ELR (cell line): ENCODE results near the gene BEGAIN.

Experiments
- DNase-seq: peaks from one replicate; pipeline ENCODE4 v3.0.0-alpha.2; 2015; ENCODE audit warnings: low read depth

BEGAIN gene

DNA sequence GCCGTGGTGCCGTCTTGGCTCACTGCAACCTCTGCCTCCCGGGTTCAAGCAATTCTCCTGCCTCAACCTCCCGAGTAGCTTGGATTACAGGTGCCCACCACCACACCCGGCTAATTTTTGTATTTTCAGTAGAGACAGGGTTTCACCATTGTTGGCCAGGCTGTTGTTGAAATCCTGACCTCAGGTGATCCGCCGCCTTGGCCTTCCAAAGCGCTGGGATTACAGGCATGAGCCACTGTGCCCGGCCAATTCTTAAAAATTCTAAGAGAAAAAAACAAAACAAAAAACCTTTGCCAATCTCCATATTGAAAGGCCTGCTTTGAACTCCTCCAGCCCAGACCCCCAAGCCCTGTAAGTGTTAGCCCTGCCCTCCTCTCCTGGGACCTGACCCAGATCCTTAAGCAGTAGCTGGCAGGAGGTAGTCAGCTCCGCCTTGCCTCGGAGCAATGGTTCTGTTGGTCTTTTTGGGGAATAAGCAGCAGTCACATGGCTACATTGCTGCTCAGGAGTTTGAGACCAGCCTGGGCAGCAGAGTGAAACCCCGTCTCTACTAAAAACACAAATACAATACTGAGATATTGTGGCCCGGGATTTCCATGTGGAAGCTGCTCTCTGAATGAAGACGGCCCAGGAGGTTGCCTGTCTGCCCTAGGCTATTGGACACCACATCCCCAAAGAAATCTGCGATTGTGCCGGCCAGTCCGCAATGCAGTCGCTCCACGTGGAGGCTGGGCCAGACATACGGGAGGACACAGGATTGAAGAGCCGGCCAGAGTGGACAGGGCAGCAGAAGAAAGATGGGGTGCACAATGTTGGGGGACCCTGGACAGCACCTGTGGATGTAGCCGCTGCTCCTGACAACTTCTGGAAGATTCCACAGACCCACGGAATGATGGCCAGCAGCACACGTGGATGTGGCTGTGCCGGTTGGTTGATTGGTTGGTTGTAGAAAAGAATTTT, 28.8 kb upstream of the BEGAIN start:
- DNase-seq, result no peak

DNA sequence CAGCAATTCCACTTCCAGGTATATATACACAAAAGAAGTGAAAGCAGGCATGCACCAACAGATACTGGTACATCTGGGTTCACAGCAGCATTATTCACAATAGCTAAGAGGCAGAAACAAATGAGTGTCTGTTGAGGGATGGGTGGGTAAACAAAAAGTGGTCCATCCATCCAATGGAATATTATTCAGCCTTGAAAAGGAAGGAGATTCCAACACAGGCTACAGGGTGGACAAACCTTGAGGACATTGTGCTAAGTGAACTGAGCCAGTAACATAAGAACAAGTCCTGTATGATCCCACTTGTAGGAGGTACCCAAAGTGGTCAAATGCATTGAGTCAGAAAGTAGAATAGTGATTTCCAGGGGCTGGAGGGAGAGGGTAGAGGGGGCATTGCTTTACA, 27.6 kb upstream of the BEGAIN start:
- no peak for DNase-seq

DNA sequence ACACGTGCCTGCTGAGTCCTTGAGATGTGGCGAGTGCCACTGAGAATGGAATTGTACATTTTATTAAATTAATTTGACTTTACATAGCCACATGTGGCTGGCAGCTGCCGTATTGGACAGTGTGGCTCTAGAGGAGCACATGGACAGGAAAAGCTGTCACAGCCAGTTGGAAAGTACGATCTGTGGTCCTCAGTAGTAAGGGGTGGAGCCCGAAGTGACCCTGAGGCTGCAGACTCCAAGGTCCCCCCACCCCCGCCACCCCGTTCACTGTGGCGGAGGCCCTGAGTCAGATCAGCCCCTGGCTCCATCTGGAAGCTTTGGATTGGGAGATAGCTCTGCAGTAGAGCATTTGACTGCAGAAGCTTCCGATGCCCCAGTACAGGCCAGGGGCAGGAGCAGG, 25.8 kb upstream of the BEGAIN start:
- no peak for DNase-seq

DNA sequence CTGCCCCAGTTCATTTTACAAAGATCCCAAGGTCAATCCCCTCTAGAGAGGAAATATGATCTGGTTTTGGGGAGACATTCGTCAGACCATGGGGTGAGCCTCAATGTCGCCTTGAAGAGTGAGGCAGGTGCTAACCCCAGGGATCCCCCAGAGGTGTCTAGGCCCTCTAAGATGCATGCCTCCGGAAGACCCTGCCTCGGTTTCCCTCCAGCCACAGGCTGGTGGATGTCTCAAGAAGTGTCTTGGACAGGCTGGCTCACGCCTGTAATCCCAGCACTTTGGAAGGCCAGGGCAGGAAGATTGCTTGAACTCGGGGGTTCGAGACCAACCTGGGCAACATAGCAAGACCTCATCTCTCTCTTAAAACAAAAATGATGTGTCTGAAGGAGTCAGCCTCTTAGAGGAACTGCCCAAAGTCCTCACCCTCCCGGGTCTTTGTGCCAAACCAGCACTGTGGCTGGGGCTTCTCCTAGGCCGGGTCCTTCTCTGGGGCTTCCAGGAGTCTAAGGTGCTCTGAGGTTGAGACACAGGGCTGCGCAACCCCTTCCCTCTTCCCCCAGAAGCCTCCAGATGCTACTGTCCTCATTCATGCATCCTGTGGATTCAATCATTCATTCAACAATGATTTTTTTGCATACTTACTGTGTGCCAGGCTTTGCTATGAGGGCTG, 24.7 kb upstream of the BEGAIN start:
- no peak for DNase-seq

DNA sequence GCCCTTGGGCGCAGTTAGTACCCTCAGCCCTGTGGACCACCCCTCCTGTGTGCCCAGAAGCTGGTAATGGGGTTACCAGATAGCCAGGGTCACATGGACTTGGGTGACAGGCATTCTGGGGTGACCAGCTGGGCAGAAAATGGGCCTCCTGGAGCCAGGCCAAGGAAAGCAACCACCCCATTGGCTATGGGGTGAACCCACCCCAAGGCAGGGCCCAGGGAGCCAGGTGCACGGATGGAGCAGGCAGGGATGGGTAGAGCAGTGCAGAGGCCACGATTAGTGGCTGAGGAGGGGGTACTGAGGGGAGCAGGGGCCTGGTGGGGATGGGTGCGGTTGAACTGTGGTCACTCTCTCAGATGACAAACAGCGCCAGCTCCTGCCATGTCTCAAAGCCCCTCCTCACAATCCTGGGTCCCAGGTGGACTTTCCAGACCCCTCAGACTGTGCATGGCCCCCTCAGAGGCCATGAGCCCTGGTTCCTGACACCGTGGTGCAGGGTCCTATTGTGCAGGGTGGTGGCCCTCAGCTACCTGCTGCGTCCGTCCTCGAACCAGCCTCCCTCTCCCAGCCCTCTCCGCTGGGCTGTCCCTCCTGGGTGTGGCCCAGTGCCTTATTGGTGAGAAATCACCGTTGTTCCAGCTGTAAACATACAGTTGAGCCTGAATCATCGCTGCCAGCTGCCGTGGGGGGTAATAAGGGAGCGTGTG, 23.4 kb upstream of the BEGAIN start:
- DNase-seq, result peak; percentile 60

GRCh38 chr14:100609941-100610391, 22.7 kb upstream of the BEGAIN start:
- no peak for DNase-seq

DNA sequence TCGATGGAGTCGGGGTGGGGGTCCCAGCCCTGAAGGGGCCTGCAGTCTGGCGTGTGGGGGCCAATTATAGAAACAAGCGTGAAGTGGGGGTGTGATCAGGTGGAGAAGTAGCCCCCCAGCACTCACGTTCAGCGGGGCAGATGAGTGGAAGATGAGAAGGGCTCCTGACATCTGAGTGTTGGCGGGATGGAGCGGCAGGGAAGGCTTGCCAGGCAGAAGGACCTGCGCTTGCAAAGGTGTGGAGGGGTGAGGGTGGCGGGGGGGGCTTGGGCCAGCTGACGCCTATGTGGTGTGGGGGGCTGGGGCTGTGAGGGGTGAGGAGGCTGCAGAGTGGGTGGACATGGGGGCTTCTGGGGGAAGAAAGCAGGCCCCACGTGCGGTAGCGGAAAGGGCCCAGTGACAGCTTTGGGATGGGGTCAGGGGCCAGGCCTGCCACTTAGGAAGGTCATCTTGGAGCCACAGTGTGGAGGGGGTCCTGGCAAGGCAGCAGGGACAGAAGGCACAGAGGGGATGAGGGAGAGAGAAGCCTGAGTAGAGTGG, 22.2 kb upstream of the BEGAIN start:
- no peak for DNase-seq

DNA sequence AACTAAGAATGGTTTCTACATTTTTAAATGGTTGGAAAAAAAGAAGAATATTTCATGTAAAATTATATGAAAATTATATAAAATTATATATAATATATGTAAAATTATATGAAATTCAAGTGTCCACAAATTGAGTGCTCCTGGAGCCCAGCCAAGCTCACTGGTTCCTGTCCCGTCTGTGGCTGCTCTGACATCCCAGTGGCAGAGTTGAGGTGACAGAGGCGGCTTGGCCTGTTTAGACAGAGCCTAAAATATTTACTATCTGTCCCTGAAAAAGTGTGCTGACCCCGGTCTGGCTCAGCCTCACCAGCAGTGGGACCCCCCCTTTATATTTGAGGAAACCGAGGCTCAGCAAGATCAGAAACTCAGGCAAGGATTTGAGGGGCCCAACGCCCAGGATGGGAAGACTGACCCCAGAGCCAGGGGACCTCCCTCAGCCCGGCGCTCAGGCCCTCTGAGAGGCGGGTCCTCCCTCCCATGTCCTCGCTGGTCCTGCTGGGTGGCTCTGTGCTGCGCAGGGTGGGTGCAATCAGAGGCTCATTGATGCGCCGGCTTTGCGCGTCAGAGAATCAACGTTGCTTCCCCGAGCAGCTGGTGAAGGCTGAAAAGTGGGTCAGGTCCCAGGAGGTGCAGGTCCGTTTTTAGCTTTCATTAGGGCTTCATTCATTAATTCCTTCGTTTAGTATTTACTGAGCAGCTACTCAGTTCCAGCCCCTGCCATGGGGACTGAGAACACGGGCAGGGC, 21.5 kb upstream of the BEGAIN start:
- no peak for DNase-seq

GRCh38 chr14:100608064-100608463, 20.8 kb upstream of the BEGAIN start:
- no peak for DNase-seq

DNA sequence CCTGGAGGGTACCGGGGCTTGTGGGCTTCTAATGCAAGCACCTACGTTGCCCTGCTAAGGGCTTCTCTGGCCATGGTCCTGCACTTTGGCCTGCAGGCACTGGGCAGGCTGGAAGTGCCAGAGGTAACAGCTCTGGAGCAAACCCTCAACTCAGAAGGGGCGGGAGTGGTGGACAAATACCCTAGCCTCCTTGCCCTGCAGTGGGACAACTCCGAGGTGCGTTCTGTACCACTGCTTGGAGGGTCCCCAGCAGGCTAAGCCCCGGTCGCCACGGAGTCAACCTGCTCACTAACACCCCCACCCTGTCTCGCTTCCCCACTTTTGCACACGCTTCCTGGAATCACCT, 20.4 kb upstream of the BEGAIN start:
- DNase-seq, result no peak

GRCh38 chr14:100606687-100607610, 19.7 kb upstream of the BEGAIN start:
- no peak for DNase-seq

DNA sequence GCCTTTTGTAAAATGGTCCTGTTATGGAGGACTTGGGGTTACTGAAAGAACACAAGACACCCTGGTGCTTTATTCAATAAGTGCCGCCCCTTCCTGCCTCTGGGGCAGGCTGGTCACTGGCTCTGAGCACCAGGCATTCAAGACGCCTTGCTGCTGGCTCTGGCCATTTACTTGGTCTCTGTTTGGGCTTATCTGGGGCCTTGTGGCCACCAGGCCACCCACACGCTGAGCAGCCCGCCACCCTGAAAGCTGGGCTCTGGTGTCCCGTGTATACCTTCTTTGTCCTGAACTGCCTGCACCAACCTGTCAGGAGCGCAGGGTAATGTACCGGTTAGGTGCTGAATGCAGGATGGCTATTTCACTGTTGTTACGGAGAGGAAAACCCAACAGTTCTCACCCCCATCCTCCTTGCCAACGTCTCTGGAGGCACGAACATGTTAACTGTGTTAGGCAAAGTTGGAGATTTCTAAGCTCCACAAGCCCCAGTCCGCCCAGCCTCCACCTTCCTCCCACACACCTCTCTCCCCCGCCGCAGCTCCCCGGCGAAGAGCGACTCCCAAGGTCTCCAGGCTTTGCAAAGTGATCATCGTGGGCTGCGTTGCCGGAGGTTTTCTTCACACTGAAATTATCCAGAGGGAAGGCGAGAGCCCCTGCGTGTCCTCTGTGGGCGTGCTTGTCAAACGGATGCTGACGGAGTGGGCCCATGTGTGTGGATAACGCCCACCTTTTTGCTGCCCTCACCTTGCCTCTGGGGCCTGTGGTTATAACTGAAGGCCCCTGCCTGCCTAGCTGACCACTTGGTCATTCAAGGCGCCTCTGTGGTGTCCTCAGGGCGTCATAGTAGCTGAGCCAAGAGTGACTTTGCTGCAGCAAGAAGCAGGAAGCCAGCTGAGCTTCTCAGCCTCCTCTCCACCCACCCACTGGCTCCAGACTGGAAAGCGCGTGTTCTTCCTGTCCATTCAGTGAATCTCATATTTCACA, 18.8 kb upstream of the BEGAIN start:
- peak; percentile 10 for DNase-seq

DNA sequence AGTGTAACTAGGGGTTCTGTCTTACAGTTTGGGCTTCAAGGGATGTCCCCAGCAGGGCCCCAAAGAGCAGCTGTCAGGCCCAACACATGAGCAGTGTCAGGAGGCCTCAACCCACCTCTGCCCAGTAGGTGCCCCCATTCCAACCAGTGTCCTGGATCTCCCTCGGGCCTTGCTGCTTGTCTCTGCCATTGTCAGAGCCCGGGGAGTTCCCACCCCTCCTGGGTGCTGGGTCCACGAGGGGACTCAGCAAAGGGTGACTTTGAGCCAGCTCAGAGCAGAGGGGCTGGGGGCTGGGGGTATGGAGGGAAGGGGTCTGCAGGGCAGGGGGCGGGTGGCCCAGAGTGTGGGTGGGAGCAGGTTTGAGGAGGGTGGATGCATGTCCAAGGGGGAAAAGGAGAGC, 18.0 kb upstream of the BEGAIN start:
- DNase-seq, result no peak

DNA sequence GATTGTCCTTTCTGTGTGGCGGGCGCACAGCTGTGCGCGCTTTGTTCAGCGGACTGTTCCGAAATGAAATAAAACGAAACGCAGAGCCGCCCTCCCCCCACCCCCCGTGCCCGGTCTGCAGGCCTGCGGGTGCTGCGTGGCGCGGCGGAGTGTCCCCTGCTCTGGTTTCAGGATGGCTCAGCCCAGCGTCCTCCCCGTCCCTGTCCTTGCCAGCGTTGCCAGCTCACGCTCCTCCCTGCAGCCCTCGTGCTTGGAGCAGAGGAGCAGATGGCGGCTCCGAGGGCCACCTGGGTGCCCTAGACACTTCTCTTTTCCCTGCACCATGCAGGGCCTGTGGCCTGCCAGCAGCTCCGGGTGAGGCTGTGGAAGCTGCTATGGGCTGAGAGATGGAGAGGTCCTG, 17.5 kb upstream of the BEGAIN start:
- no peak for DNase-seq

DNA sequence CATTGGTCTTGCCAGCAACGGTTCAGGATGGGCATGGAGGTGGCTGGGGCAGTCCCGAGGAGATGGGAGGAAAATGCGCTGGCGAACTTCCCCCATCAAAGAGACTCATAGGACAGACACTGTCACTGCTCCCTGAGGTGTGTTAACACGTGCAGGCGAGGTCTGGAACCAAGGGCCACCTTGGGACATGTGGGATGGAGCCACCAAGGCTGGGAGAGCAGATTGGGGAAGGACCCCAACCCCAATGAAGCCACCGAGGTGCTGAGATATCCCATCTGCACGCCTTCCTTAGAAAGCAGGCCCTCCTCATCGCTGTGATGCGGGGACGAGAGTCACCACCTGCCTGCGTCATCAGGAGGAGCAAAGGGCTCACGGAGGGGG, 16.9 kb upstream of the BEGAIN start:
- DNase-seq, result no peak

- DNase-seq, result no peak
Measured at GRCh38 chr14:100603341-100604120, 16.3 kb upstream of the BEGAIN start.

DNA sequence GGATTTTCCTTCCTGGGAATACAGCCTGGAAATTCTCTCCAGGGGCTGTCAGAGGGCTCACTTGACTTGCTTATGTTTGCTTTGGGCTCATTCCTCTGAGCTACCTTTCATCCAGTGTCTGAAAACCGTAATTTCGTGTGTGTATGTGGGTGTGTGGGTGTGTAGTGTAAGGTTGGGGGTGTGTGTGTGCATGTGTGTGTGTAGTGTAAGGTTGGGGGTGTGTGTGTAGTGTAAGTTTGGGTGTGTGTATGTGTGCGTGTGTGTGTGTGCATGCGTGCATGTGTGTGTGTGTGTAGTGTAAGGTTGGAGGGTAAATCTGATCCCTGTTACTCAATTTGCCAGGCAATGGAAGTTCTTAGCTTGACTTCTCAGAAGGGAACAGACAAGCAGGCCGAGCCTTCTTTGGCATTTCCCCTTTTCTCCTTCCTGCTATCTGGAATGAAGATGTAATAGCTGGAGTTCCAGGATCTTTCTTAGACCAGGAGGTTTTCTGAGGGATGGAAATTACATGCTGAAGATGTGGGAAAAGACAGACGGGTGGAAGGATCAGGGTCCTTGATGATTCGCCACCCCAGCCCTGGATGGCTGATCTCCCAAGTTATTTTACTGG, 15.5 kb upstream of the BEGAIN start:
- no peak for DNase-seq

DNA sequence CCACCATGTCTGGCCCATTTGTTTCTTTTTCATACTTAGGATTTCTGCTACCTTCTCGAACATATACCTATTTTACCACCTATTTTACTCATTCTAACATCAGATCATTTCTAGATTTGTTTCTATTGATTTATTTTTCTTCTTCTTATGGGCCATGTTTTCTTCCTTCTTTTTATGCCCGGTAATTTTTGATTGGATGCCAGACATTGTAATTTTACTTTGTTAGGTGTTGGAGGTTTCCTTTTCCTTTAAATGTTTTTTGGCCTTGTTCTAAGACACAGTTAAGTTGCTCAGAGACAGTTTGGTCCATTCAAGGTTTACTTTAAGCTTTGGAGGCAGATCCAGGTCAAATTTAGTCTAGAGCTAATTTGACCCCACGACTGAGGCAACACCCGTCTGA, 14.7 kb upstream of the BEGAIN start:
- no peak for DNase-seq
